Bladder microvascular endothelial cell (primary cell): ENCODE results near the gene IL10RA. TPM values are rescaled to one million over a fixed set of nuclear protein-coding genes. Genes with fewer than 3 reads are reported as not detected.

Experiments
- total RNA-seq: library from RNA; depleted of rRNA; stranded (reverse); fragments of >200 nt; gene quantifications from 2 replicates; pipeline ENCODE4 v1.2.3, GENCODE V29; 2014

IL10RA gene
- total RNA-seq, result under 0.01 TPM in 1 of 2 replicates, not detected in the other

GRCh38 chr11:117985953-117986887 lies at the start of gene IL10RA:
IL10RA (plus strand) TSS chr11:117986394; CDS start chr11:117986468, 74 bp downstream.

Other genes starting within 250 kb of the IL10RA start
- not detected in 2 replicates for gene DSCAML1, start 189.2 kb upstream of the IL10RA start, total RNA-seq
- 0.31 and 0.32 TPM in 2 replicates for gene FXYD2, start 161.7 kb upstream of the IL10RA start, total RNA-seq
- gene FXYD6, start 109.7 kb upstream of the IL10RA start, total RNA-seq, result under 0.01 and 0.38 TPM in 2 replicates
- gene TMPRSS13, start 57.0 kb upstream of the IL10RA start, total RNA-seq, result not detected in 2 replicates
- gene TMPRSS4, start 90.7 kb downstream of the IL10RA start, total RNA-seq, result not detected in 2 replicates
- gene SMIM35, start 100.6 kb downstream of the IL10RA start, total RNA-seq, result not detected in 2 replicates
- under 0.01 and 0.06 TPM in 2 replicates for gene SCN4B, start 166.4 kb downstream of the IL10RA start, total RNA-seq
- gene SCN2B, start 190.2 kb downstream of the IL10RA start, total RNA-seq, result not detected in 2 replicates
- gene JAML, start 238.6 kb downstream of the IL10RA start, total RNA-seq, result 0.19 TPM in 1 of 2 replicates, not detected in the other